ENCODE measurements around the gene ITGAD.

Gene ITGAD

DNA sequence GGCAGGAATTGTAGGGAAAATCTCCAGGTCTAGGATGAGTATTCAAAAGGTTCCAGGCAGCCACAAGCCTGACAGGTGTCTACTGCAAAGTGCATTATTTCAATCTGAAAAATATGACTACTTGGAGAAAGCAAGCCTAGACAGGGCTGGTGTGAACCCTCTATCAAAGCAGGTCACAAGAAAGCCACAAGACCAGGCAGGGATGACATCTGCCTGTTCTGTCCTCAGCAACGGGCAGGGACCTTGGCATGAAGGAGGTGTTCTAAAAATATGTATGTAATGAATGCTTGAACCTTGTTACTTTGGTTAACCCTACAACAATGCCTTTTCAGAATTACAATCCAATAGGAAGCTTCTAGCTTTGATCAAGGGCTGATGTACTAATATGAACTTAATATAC, 36.2 kb downstream of the ITGAD start:
- H3K27ac ChIP-seq (ENCODE audit: low read depth, low read length): no peak overlapping the region
- no peaks in the 10 kb centered on the region for H3K9me2 ChIP-seq (replicated peaks; ENCODE audit: control insufficient read depth, low read length)
- H3K27me3 ChIP-seq (ENCODE audit: control insufficient read depth, low read length): no peaks in the 10 kb centered on the region
- no peaks in the 10 kb centered on the region for H3F3A ChIP-seq (ENCODE audit: control insufficient read depth, insufficient read depth)
- TF ChIP-seq EZH2phosphoT487 (IDR thresholded peaks at IDR 0.05; ENCODE audit: borderline replicate concordance, low read length): no peak
- TF ChIP-seq, protein P1, sequence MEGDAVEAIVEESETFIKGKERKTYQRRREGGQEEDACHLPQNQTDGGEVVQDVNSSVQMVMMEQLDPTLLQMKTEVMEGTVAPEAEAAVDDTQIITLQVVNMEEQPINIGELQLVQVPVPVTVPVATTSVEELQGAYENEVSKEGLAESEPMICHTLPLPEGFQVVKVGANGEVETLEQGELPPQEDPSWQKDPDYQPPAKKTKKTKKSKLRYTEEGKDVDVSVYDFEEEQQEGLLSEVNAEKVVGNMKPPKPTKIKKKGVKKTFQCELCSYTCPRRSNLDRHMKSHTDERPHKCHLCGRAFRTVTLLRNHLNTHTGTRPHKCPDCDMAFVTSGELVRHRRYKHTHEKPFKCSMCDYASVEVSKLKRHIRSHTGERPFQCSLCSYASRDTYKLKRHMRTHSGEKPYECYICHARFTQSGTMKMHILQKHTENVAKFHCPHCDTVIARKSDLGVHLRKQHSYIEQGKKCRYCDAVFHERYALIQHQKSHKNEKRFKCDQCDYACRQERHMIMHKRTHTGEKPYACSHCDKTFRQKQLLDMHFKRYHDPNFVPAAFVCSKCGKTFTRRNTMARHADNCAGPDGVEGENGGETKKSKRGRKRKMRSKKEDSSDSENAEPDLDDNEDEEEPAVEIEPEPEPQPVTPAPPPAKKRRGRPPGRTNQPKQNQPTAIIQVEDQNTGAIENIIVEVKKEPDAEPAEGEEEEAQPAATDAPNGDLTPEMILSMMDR (IDR thresholded peaks at IDR 0.05; ENCODE audit: low read depth, low read length, poor library complexity, severe bottlenecking): no peak
- H3K9me3 ChIP-seq (ENCODE audit: control insufficient read depth, insufficient read depth, low read length): no peaks in the 10 kb centered on the region
- H3K4me3 ChIP-seq (ENCODE audit: low read length): no peak overlapping the region
- H3K36me3 ChIP-seq (ENCODE audit: control insufficient read depth, low read length): no peaks in the 10 kb centered on the region
- H3K4me2 ChIP-seq (ENCODE audit: low read length): no peak overlapping the region
- H3K79me2 ChIP-seq (ENCODE audit: control insufficient read depth, low read length): no peaks in the 10 kb centered on the region
- no peaks in the 10 kb centered on the region for H3K4me1 ChIP-seq (ENCODE audit: control insufficient read depth, low read length)
- H4K20me1 ChIP-seq (ENCODE audit: control insufficient read depth, insufficient read depth, low read depth, low read length): no peaks in the 10 kb centered on the region

DNA sequence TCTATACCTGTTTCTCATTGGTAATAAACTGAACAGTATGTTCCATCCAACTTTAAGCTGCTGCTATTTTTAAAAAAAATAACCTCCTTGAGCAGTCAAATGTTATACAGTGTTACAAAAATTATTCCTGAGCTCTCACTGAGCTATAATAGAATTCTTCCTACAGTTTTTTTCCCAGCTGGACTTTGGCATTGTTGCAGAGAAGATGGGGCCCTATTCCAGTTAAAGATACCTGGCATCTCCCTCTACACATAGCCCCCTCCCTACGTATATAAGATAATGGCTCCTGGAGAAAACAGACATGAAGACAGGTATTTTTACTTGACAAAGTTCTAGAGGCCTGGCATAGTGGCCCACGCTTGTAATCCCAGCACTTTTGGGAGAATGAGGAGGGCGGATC, 36.7 kb downstream of the ITGAD start:
- no peaks in the 10 kb centered on the region for H3K4me1 ChIP-seq (ENCODE audit: control insufficient read depth, low read length)
- no peaks in the 10 kb centered on the region for H3K79me2 ChIP-seq (ENCODE audit: control insufficient read depth, low read length)
- no peaks in the 10 kb centered on the region for H4K20me1 ChIP-seq (ENCODE audit: control insufficient read depth, insufficient read depth, low read depth, low read length)
- no peak overlapping the region for H3K4me2 ChIP-seq (ENCODE audit: low read length)
- H3K4me3 ChIP-seq (ENCODE audit: low read length): no peak overlapping the region
- H3F3A ChIP-seq (ENCODE audit: control insufficient read depth, insufficient read depth): no peaks in the 10 kb centered on the region
- H3K9me2 ChIP-seq (replicated peaks; ENCODE audit: control insufficient read depth, low read length): no peaks in the 10 kb centered on the region
- TF ChIP-seq EZH2phosphoT487 (IDR thresholded peaks at IDR 0.05; ENCODE audit: borderline replicate concordance, low read length): no peak
- TF ChIP-seq, protein P1 (IDR thresholded peaks at IDR 0.05; ENCODE audit: low read depth, low read length, poor library complexity, severe bottlenecking): no peak
- H3K9me3 ChIP-seq (ENCODE audit: control insufficient read depth, insufficient read depth, low read length): no peaks in the 10 kb centered on the region
- no peaks in the 10 kb centered on the region for H3K36me3 ChIP-seq (ENCODE audit: control insufficient read depth, low read length)
- no peak overlapping the region for H3K27ac ChIP-seq (ENCODE audit: low read depth, low read length)
- H3K27me3 ChIP-seq (ENCODE audit: control insufficient read depth, low read length): no peaks in the 10 kb centered on the region

DNA sequence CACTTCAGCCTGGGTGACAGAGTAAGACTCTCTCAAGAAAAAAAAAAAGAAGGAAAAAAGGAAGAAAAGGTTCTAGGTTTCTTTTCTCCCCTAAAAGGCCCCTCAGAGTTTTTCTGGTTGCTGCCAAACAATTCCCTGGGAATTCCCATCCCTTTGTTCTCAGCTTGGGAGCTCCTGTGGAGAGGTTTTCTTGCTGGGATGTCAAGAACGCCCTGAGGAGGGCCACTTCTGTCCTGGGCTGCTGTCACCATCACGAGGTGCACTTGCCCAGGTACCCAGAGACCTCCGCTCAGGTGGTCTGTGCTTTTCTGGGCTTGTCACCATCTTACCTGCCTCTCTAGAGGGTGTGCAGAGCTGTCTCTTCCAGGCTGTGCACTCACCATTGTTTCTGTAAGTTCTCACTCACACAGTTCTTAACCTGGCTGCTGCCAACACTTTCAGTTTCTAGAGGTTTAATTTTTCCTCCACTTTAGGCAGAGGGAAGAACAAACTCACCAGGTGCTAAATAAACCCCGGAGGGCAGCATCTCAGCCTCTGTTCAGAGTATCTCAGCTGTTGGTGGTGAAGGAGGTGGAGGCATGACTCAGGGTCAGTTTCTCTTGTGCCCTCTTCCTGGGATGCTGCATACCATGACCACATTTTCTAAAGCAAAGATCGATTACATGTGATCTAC, 37.4 kb downstream of the ITGAD start:
- H3K27me3 ChIP-seq (ENCODE audit: control insufficient read depth, low read length): no peaks in the 10 kb centered on the region
- H3K27ac ChIP-seq (ENCODE audit: low read depth, low read length): no peak overlapping the region
- H3K9me2 ChIP-seq (replicated peaks; ENCODE audit: control insufficient read depth, low read length): no peaks in the 10 kb centered on the region
- H3K9me3 ChIP-seq (ENCODE audit: control insufficient read depth, insufficient read depth, low read length): no peaks in the 10 kb centered on the region
- no peaks in the 10 kb centered on the region for H4K20me1 ChIP-seq (ENCODE audit: control insufficient read depth, insufficient read depth, low read depth, low read length)
- H3F3A ChIP-seq (ENCODE audit: control insufficient read depth, insufficient read depth): no peaks in the 10 kb centered on the region
- H3K36me3 ChIP-seq (ENCODE audit: control insufficient read depth, low read length): no peaks in the 10 kb centered on the region
- H3K4me2 ChIP-seq (ENCODE audit: low read length): no peak overlapping the region
- no peak for TF ChIP-seq EZH2phosphoT487 (IDR thresholded peaks at IDR 0.05; ENCODE audit: borderline replicate concordance, low read length)
- TF ChIP-seq, protein P1 (IDR thresholded peaks at IDR 0.05; ENCODE audit: low read depth, low read length, poor library complexity, severe bottlenecking): no peak
- no peaks in the 10 kb centered on the region for H3K79me2 ChIP-seq (ENCODE audit: control insufficient read depth, low read length)
- H3K4me3 ChIP-seq (ENCODE audit: low read length): no peak overlapping the region
- H3K4me1 ChIP-seq (ENCODE audit: control insufficient read depth, low read length): no peaks in the 10 kb centered on the region
